Duodenal mucosa (tissue), 2 donors: Measurements from ENCODE around the gene SEC24C.
"Not testable (repeated sequence)": the region's sequence is repeated elsewhere in the genome, so short reads cannot be mapped to it uniquely, and the experiment has no call there.

Source experiments
- H3K27ac ChIP-seq: one replicate; pipeline ENCODE4 v1.7.0; 2013; ENCODE audit warnings: low read depth, low read length
- H3K27me3 ChIP-seq, 2 donors: one replicate each; pipeline ENCODE4 v1.7.0; 2013; ENCODE audit warnings: low read length in 2 of 2, control low read depth in 1 of 2; ENCODE audit not compliant: insufficient read depth in 2 of 2, control insufficient read depth in 1 of 2
- H3K36me3 ChIP-seq, 2 donors: one replicate each; pipeline ENCODE4 v1.7.0; 2013; ENCODE audit warnings: low read length in 2 of 2, control low read depth in 1 of 2; ENCODE audit not compliant: insufficient read depth in 2 of 2, control insufficient read depth in 1 of 2
- H3K4me1 ChIP-seq, 2 donors: one replicate each; pipeline ENCODE4 v1.7.0; 2013; ENCODE audit warnings: low read length in 2 of 2, control low read depth in 1 of 2; ENCODE audit not compliant: insufficient read depth in 2 of 2, control insufficient read depth in 1 of 2
- H3K4me3 ChIP-seq, 2 donors: one replicate each; pipeline ENCODE4 v1.7.0; 2013; ENCODE audit warnings: low read length in 2 of 2, low read depth in 1 of 2
- H3K9ac ChIP-seq, 2 donors: one replicate each; pipeline ENCODE4 v1.7.0; 2013; ENCODE audit warnings: low read length in 2 of 2, low read depth in 1 of 2
- H3K9me3 ChIP-seq, 2 donors: one replicate each; pipeline ENCODE4 v1.7.0; 2013; ENCODE audit warnings: low read length in 2 of 2, control low read depth in 1 of 2; ENCODE audit not compliant: control insufficient read depth in 1 of 2

SEC24C gene, protein sequence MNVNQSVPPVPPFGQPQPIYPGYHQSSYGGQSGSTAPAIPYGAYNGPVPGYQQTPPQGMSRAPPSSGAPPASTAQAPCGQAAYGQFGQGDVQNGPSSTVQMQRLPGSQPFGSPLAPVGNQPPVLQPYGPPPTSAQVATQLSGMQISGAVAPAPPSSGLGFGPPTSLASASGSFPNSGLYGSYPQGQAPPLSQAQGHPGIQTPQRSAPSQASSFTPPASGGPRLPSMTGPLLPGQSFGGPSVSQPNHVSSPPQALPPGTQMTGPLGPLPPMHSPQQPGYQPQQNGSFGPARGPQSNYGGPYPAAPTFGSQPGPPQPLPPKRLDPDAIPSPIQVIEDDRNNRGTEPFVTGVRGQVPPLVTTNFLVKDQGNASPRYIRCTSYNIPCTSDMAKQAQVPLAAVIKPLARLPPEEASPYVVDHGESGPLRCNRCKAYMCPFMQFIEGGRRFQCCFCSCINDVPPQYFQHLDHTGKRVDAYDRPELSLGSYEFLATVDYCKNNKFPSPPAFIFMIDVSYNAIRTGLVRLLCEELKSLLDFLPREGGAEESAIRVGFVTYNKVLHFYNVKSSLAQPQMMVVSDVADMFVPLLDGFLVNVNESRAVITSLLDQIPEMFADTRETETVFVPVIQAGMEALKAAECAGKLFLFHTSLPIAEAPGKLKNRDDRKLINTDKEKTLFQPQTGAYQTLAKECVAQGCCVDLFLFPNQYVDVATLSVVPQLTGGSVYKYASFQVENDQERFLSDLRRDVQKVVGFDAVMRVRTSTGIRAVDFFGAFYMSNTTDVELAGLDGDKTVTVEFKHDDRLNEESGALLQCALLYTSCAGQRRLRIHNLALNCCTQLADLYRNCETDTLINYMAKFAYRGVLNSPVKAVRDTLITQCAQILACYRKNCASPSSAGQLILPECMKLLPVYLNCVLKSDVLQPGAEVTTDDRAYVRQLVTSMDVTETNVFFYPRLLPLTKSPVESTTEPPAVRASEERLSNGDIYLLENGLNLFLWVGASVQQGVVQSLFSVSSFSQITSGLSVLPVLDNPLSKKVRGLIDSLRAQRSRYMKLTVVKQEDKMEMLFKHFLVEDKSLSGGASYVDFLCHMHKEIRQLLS

DNA sequence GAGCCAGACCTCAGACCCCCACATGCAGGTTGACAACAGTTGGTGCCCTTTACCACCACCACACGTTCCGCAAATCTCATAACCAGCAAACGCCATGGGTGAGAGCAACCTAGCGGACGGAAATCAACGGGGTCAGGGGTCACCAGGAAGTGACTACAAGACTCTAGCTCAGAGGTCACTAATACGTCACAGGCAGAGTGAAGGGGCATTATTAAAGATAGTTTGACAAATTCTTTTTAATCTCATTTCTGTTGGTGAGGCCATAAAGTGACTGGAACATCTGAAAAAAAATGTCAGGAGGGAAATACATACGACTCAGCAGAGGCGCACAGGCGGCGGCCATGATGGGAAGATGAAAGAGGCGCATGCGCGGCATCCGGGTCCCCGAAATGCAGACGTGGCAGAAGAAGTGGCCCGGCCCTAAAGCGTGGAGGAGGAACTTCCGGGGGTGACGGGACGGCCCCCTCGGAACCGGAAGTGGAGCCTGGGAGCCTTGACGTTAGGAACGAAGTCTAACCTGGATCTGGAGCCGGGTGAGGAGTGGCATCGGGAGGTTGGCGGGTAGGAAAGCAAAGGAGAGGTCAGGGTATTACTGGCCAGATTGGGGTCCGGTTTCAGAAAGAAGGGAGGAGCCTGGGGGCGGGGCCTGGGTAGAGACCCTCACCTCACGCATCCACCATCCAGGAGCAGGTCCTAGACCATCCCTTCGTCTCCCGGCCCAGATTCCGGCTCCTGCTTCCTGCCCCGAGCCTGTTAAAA, at the start of gene SEC24C:
TSS of gene SEC24C (plus strand) at position 468 of the 759 bp plus-strand sequence. CDS start 2,461 bp downstream, outside the sequence.
- Histone ChIP-seq H3K9me3 (no peaks in the 10 kb centered on the region), H3K4me1 (peaks cover 19 to 26% of the 10 kb centered on the region in 2 donors), H3K36me3 (peaks cover 3 to 17% of the 10 kb centered on the region in 2 donors), H3K27me3 (no peaks in the 10 kb centered on the region), H3K9ac (peak within 1 kb of the TSS; percentile 98 to 100), H3K4me3 (peak within 1 kb of the TSS; percentile 100), H3K27ac (peak within 1 kb of the TSS; percentile 84)

DNA sequence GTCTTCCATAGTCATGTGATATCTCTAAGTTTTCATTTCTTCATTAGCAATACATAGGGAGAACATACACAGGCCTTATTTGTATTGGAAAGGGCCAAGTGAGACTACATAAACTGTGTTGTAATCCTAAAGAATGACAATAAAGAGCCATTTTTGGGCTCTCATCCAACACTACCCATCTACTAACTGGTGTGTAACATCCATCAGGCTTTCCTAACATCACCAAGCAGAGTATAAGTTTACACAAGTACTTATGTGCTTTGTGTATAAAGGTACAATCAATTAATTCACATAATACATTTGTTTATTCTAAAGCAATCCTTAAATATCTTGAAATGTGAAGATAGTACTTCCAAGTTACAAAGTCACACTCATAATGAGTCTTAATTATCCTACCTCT, 48.9 kb upstream of the SEC24C start:
- H3K9ac ChIP-seq, H3K4me1 ChIP-seq, H3K9me3 ChIP-seq: not testable (repeated sequence)

DNA sequence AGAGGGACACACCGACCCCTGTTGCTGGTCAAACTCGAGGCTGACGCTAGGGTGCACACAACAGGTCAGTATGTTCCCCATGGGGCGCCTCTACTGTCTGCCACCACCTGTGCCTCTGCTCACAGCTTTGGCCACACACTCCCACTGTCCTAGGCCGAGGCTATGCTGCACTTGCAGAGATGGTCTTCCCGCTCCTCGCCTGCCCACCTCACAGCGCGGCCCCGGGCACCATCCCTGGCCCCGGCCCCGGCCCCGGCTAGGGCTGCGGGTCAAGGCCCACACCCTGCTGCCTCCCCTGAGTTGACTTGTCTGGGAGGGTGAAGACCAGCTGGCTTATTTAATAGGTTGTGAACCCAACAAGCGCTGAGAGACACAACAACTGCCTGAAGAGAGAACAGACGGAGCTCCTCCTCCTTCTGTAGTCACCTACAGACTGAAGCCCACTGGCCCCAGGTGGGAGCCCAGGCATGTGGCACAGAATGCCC, 46.5 kb upstream of the SEC24C start, which contains the start of gene AGAP5:
TSS of gene AGAP5 (minus strand) at position 435 of the 485 bp plus-strand sequence. CDS start at position 81, 354 bp downstream.
- H3K4me1 ChIP-seq, H3K9me3 ChIP-seq, H3K36me3 ChIP-seq, H3K9ac ChIP-seq, H3K27ac ChIP-seq, H3K27me3 ChIP-seq, H3K4me3 ChIP-seq: not testable (repeated sequence)

More for the DNA sequence above, 48.9 kb upstream of the SEC24C start:
- H3K27ac ChIP-seq, H3K36me3 ChIP-seq, H3K27me3 ChIP-seq, H3K4me3 ChIP-seq: not testable (repeated sequence)

DNA sequence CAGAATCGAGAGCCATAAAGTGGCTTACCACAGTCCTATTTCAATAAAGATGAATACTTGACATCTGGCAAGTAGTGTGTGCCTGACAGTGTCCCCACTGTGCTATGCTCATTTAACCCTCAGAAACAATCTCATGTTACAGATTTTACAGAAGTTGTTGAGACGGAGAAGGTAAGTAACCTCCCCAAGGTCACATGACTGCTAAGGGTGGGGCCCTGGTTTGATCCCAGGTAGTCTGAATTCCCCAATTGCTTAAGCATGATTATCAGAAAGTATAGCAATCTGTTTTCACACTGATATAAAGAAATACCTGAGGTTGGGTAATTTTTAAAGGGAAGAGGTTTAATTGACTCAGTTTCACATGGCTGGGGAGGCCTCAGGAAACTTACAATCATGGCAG, 45.4 kb upstream of the SEC24C start:
- not testable (repeated sequence) for H3K9ac ChIP-seq, H3K4me3 ChIP-seq, H3K9me3 ChIP-seq, H3K36me3 ChIP-seq, H3K27me3 ChIP-seq, H3K4me1 ChIP-seq, H3K27ac ChIP-seq

DNA sequence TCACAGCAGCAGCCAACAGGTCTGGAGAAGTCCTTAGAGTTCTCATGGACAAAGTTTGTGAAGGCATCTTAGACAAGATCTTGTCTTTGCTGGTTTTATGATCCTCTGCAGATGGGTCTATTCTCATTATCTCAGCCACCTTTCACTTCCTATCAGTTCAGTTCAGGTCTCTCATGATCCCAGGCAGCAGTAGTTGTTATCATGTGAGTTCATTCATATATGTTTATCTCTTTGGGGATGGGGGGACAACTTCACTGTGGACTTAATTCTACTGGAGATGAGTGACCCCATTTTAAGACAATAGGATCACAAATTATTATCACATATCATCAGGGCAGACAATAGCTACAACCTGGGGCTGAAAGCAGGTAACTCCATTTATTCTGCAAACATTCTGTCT, 40.2 kb upstream of the SEC24C start:
- not testable (repeated sequence) for H3K9me3 ChIP-seq, H3K4me1 ChIP-seq, H3K27me3 ChIP-seq, H3K27ac ChIP-seq, H3K4me3 ChIP-seq, H3K36me3 ChIP-seq, H3K9ac ChIP-seq

DNA sequence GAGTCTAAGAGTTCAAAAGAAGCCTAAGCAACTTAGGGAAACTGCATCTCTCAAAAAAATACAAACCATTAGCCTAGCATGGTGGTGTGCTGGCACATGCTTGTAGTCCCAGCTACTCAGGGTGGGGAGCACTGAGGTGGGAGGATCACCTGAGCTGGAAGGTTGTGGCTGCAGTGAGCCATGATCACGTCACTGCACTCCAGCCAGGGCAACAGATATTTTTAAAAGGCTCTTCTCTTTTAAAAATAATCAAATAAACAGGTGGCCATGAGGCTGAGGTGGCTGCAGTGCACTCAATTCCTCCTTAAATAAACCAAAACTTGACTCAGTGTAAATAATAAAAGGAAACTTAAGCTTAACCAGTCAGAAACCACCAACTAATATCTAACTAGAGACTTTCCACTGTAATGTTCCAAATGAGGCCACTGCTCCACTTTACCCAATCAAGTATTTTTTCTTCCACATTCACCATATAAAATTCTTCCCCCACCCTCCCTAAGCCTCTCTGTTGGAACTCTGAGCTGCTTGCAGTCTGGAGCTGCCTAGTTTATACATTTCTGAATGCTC, 38.6 kb upstream of the SEC24C start:
- not testable (repeated sequence) for H3K27ac ChIP-seq, H3K27me3 ChIP-seq, H3K4me1 ChIP-seq, H3K9me3 ChIP-seq, H3K4me3 ChIP-seq, H3K9ac ChIP-seq
- peaks cover 0 to 20% of the 10 kb centered on the region in 2 donors for H3K36me3 ChIP-seq

DNA sequence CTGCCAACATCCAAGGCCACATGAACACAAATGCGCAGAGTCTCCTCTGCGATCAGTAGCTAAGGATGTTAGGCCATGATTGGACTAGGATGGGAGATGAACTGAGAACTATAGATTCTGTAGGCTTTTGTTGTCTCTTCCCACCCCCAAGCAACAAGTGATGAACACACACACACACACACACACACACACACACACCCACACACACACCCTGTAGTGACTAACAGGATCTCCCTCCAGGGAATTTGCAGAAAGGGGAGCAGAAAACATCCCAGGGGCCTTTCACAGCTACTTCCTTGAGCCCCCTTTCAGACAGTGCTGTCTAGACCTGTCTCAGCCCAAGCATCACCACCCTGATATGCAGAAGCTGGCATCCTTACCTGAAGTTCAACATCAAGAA, 37.7 kb upstream of the SEC24C start:
- H3K9ac ChIP-seq, H3K27ac ChIP-seq, H3K4me3 ChIP-seq, H3K9me3 ChIP-seq, H3K27me3 ChIP-seq, H3K4me1 ChIP-seq: not testable (repeated sequence)
- peaks cover 0 to 17% of the 10 kb centered on the region in 2 donors for H3K36me3 ChIP-seq

DNA sequence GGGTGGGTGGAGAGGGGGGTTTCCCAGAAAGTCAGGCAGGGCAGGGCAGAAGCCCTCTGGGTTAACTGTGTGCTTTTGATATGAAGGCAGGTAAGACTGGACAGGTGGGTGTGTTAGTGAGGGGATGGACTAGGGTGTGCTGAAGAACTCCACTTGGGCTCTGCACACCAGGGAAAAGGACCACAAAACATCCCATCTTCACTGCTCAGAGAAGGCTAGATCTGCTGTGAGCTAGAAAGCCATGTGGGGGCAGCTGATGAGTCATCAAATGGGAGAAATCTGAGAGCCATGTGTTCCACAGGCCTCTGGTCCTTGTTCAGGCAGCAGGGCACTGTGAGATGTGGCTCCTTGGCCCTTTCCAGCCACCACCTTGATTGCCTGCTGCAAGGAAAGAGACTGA, 36.5 kb upstream of the SEC24C start:
- not testable (repeated sequence) for H3K4me3 ChIP-seq, H3K9me3 ChIP-seq, H3K4me1 ChIP-seq, H3K27ac ChIP-seq, H3K9ac ChIP-seq, H3K27me3 ChIP-seq
- H3K36me3 ChIP-seq = peaks cover 0 to 18% of the 10 kb centered on the region in 2 donors

DNA sequence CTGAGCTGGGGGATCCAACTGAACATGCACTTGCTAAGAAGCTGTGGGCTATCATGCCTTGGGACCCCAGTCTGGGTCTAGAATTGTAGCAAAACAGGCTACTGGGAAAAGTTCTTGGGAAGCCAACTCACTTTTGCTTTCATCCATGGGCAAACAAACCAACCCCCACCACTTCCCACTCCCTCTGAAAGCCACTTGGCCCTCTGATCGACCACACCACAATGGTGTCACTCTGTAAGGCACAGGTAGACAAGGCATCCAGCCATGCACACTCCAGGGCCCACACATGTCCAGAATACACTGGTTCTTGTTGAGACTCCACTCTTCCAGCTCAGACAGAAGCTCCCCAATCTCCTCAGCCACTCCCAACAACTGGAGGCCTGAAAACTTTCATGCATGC, 36.0 kb upstream of the SEC24C start:
- H3K4me3 ChIP-seq, H3K9me3 ChIP-seq, H3K27me3 ChIP-seq, H3K9ac ChIP-seq, H3K4me1 ChIP-seq, H3K27ac ChIP-seq: not testable (repeated sequence)
- H3K36me3 ChIP-seq = peaks cover 0 to 19% of the 10 kb centered on the region in 2 donors
